HG03025 (cell line): ENCODE data around the gene CLEC2B.

Experiments
- ATAC-seq: cut with Tn5 transposase; IDR thresholded peaks from one replicate; pipeline ENCODE4 v1.9.1; 2021; ENCODE audit warnings: mild to moderate bottlenecking, moderate library complexity; ENCODE audit not compliant: unreplicated experiment, low FRiP score

Gene CLEC2B

GRCh38 chr12:9810671-9811070 lies 58.5 kb downstream of the CLEC2B start:
- ATAC-seq, result no peak

GRCh38 chr12:9809866-9810265 lies 59.3 kb downstream of the CLEC2B start:
- no peak for ATAC-seq

- no peak for ATAC-seq
Measured at GRCh38 chr12:9809338-9809737, 59.8 kb downstream of the CLEC2B start.

- no peak for ATAC-seq
Measured at GRCh38 chr12:9808504-9808903, 60.6 kb downstream of the CLEC2B start.

- ATAC-seq, result no peak
Measured at GRCh38 chr12:9806714-9807113, 62.4 kb downstream of the CLEC2B start.

GRCh38 chr12:9805883-9806282 lies 63.3 kb downstream of the CLEC2B start:
- no peak for ATAC-seq
